NCI-H1436 treated with DMSO at 0.1 percent for 48 hours (cell line): ENCODE results near the gene DUSP14.
"Not testable (repeated sequence)": the region's sequence is repeated elsewhere in the genome, so short reads cannot be mapped to it uniquely, and the experiment has no call there.

Experiments used
- DNase-seq: peaks from one replicate; lab custom pipeline; 2025; lab: John Stamatoyannopoulos, UW

DUSP14 gene

GRCh38 chr17:37485938-37486570, 3.6 kb upstream of the DUSP14 start:
- no peak for DNase-seq

GRCh38 chr17:37488009-37488604, 1.6 kb upstream of the DUSP14 start:
- DNase-seq = no peak

GRCh38 chr17:37488607-37489196, 989 bp upstream of the DUSP14 start:
- no peak for DNase-seq

- no peak for DNase-seq
Observed at GRCh38 chr17:37490022-37490587, 414 bp downstream of the DUSP14 start.

- DNase-seq = no peak
Observed at GRCh38 chr17:37490638-37491614, 1.2 kb downstream of the DUSP14 start.

GRCh38 chr17:37492167-37492566, 2.5 kb downstream of the DUSP14 start:
- DNase-seq = no peak

GRCh38 chr17:37493249-37494027, 3.7 kb downstream of the DUSP14 start:
- DNase-seq = no peak

GRCh38 chr17:37494401-37494831, 4.7 kb downstream of the DUSP14 start:
- DNase-seq = no peak

GRCh38 chr17:37494971-37495370, 5.3 kb downstream of the DUSP14 start:
- no peak for DNase-seq

GRCh38 chr17:37500378-37500777, 10.7 kb downstream of the DUSP14 start:
- DNase-seq = no peak

GRCh38 chr17:37502009-37502936, 12.6 kb downstream of the DUSP14 start:
- no peak for DNase-seq

- DNase-seq = no peak
Observed at GRCh38 chr17:37503148-37503547, 13.5 kb downstream of the DUSP14 start.

GRCh38 chr17:37505333-37505732, 15.6 kb downstream of the DUSP14 start:
- DNase-seq = no peak

- no peak for DNase-seq
Observed at GRCh38 chr17:37506678-37507077, 17.0 kb downstream of the DUSP14 start.

GRCh38 chr17:37507111-37507510, 17.4 kb downstream of the DUSP14 start:
- no peak for DNase-seq

GRCh38 chr17:37510056-37510455, 20.4 kb downstream of the DUSP14 start:
- DNase-seq = no peak

GRCh38 chr17:37511642-37512041, 22.0 kb downstream of the DUSP14 start:
- not testable (repeated sequence) for DNase-seq

- no peak for DNase-seq
Observed at GRCh38 chr17:37512442-37513068, 22.9 kb downstream of the DUSP14 start.

GRCh38 chr17:37513711-37514110, 24.0 kb downstream of the DUSP14 start:
- DNase-seq = no peak

GRCh38 chr17:37516127-37516571, 26.5 kb downstream of the DUSP14 start:
- DNase-seq = no peak
